ENCODE data around the gene ERFE. TPM values are rescaled to one million over a fixed set of nuclear protein-coding genes. Genes with fewer than 3 reads are reported as not detected.
A peak's percentile ranks its signal among the peaks of the same experiment; 100 is the strongest.
"Not testable (repeated sequence)": the region's sequence is repeated elsewhere in the genome, so short reads cannot be mapped to it uniquely, and the experiment has no call there.

The ERFE gene
- under 1 TPM in 3 of 4 donors, not detected in 1; 0.40 to 0.57 (median 0.53) TPM for total RNA-seq

- Histone ChIP-seq H3K9me3 (no peaks in the 10 kb centered on the region), H3K4me3 (peak within 1 kb of the TSS; percentile 15 to 53 (median 44)), H3K27me3 (peaks cover 0 to 18% of the 10 kb centered on the region in 2 donors), H3K4me1 (peaks cover 0 to 23% (median 10%) of the 10 kb centered on the region in 4 donors), H3K27ac (no peak within 1 kb of the TSS), H3K36me3 (no peaks in the 10 kb centered on the region)
- DNase-seq: peak in 2 of 3 donors; percentile 32 to 65
- TF ChIP-seq POLR2A (IDR thresholded peaks at IDR 0.05) (no peak), CTCF (IDR thresholded peaks at IDR 0.05) (peak in 4 of 6 experiments; percentile 12 to 49 (median 30))
These were observed at the start of gene ERFE for GRCh38 chr2:238158509-238159070. ERFE (plus strand) TSS chr2:238158970; CDS start chr2:238159008, 38 bp downstream.

GRCh38 chr2:238113611-238114010 is 45.2 kb upstream of the ERFE start:
- no peaks in the 10 kb centered on the region for H3K9me3 ChIP-seq
- H3K27ac ChIP-seq: no peak overlapping the region
- H3K4me3 ChIP-seq: no peak overlapping the region
- no peaks in the 10 kb centered on the region for H3K27me3 ChIP-seq
- DNase-seq: peak in 2 of 3 donors; percentile 20 to 39
- no peaks in the 10 kb centered on the region for H3K36me3 ChIP-seq
- TF ChIP-seq POLR2A (IDR thresholded peaks at IDR 0.05): no peak
- peaks cover 0 to 10% (median 3%) of the 10 kb centered on the region in 4 donors for H3K4me1 ChIP-seq

- Histone ChIP-seq H3K4me3 (no peak overlapping the region), H3K27ac (no peak overlapping the region), H3K4me1 (peaks cover 0 to 3% (median 1%) of the 10 kb centered on the region in 4 donors), H3K9me3 (no peaks in the 10 kb centered on the region), H3K27me3 (no peaks in the 10 kb centered on the region), H3K36me3 (no peaks in the 10 kb centered on the region)
- TF ChIP-seq POLR2A (IDR thresholded peaks at IDR 0.05) (no peak), CTCF (IDR thresholded peaks at IDR 0.05) (no peak)
- no peak for DNase-seq
These were observed 44.4 kb upstream of the ERFE start for GRCh38 chr2:238114331-238114841.

- no peak overlapping the region for H3K4me3 ChIP-seq
These were observed 43.7 kb upstream of the ERFE start for GRCh38 chr2:238114851-238115660.

GRCh38 chr2:238115709-238116108 is 43.1 kb upstream of the ERFE start:
- DNase-seq, H3K4me1 ChIP-seq, H3K36me3 ChIP-seq, H3K9me3 ChIP-seq, H3K27ac ChIP-seq, H3K27me3 ChIP-seq, H3K4me3 ChIP-seq: not testable (repeated sequence)

More at GRCh38 chr2:238114851-238115660, 43.7 kb upstream of the ERFE start:
- Histone ChIP-seq H3K9me3 (no peaks in the 10 kb centered on the region), H3K36me3 (no peaks in the 10 kb centered on the region), H3K27ac (no peak overlapping the region), H3K27me3 (no peaks in the 10 kb centered on the region), H3K4me1 (no peaks in the 10 kb centered on the region)
- TF ChIP-seq POLR2A (IDR thresholded peaks at IDR 0.05) (no peak), CTCF (IDR thresholded peaks at IDR 0.05) (no peak)
- DNase-seq: peak in 1 of 3 donors; percentile 34

GRCh38 chr2:238116298-238117198 is 42.2 kb upstream of the ERFE start:
- H3K9me3 ChIP-seq: no peaks in the 10 kb centered on the region
- no peak overlapping the region for H3K4me3 ChIP-seq
- TF ChIP-seq CTCF (IDR thresholded peaks at IDR 0.05) (no peak), POLR2A (IDR thresholded peaks at IDR 0.05) (no peak)
- no peaks in the 10 kb centered on the region for H3K27me3 ChIP-seq
- H3K36me3 ChIP-seq: no peaks in the 10 kb centered on the region
- peak in 1 of 3 donors; percentile 19 for DNase-seq
- H3K27ac ChIP-seq: no peak overlapping the region
- no peaks in the 10 kb centered on the region for H3K4me1 ChIP-seq
